ENCODE results near the gene OR52N2.

- TF ChIP-seq PATZ1 (CRISPR knock-in tag; IDR thresholded peaks at IDR 0.05; ENCODE audit: borderline replicate concordance): no peak
- TF ChIP-seq BACH2 (CRISPR knock-in tag; IDR thresholded peaks at IDR 0.05; ENCODE audit: borderline replicate concordance): no peak
- no peak for TF ChIP-seq ZFP30 (CRISPR knock-in tag; IDR thresholded peaks at IDR 0.05)
- TF ChIP-seq SNAI2 (CRISPR knock-in tag; IDR thresholded peaks at IDR 0.05): no peak
- no peak for TF ChIP-seq RARB (CRISPR knock-in tag; IDR thresholded peaks at IDR 0.05)
- no peak for TF ChIP-seq TSHZ2 (CRISPR knock-in tag; IDR thresholded peaks at IDR 0.05)
- TF ChIP-seq ARNTL (CRISPR knock-in tag; IDR thresholded peaks at IDR 0.05; ENCODE audit: borderline replicate concordance, low read depth): no peak
- no peak for TF ChIP-seq CSDC2 (CRISPR knock-in tag; IDR thresholded peaks at IDR 0.05)
- TF ChIP-seq CREB5 (CRISPR knock-in tag; IDR thresholded peaks at IDR 0.05; ENCODE audit: low read depth): no peak
- TF ChIP-seq ZFP3 (CRISPR knock-in tag; IDR thresholded peaks at IDR 0.05): no peak
- TF ChIP-seq ESRRG (CRISPR knock-in tag; IDR thresholded peaks at IDR 0.05): no peak
- TF ChIP-seq ISL1 (CRISPR knock-in tag; IDR thresholded peaks at IDR 0.05): no peak
Observed at GRCh38 chr11:5767056-5767455, 41.7 kb upstream of the OR52N2 start.

Data from SK-N-SH treated with all-trans-retinoic acid at 6 μM for 48 hours (cell line).